Vagina (tissue), 2 donors: ENCODE data around the gene KRTAP22-1. TPM values are rescaled to one million over a fixed set of nuclear protein-coding genes. Genes with fewer than 3 reads are reported as not detected.

ENCODE experiments used
- DNase-seq, 2 donors: peaks; one replicate each; pipeline ENCODE4 v3.0.0-alpha.2; 2017; ENCODE audit errors: extremely low spot score in 2 of 2
- H3K27ac ChIP-seq: fragments of 200-600 bp; sonication (generic); one replicate; pipeline ENCODE4 v1.5.1; 2019
- H3K27me3 ChIP-seq: fragments of 200-600 bp; sonication (generic); one replicate; pipeline ENCODE4 v1.5.1; 2019
- H3K36me3 ChIP-seq, 2 donors: fragments of 200-600 bp; sonication (generic); one replicate each; pipeline ENCODE4 v1.5.1; 2017 to 2019
- H3K4me1 ChIP-seq: fragments of 200-600 bp; sonication (generic); one replicate; pipeline ENCODE4 v1.5.1; 2019
- H3K4me3 ChIP-seq, 2 donors: fragments of 200-600 bp; sonication (generic); 1 replicate in 1 of 2; 2 replicates in 1 of 2; pipeline ENCODE4 v1.5.1; 2016 to 2019
- H3K9me3 ChIP-seq: fragments of 200-600 bp; sonication (generic); one replicate; pipeline ENCODE4 v1.5.1; 2019
- CTCF ChIP-seq, 3 experiments: fragments of 450-650 bp in 2 of 3; fragments of 200-600 bp in 1 of 3; sonication (generic) in 1 of 3; IDR thresholded peaks; one replicate each; pipeline ENCODE4 v1.5.1; 2017 to 2019; ENCODE audit warnings: antibody characterized with exemption in 3 of 3, mild to moderate bottlenecking in 2 of 3, moderate library complexity in 2 of 3
- POLR2A ChIP-seq, 2 donors: fragments of 450-650 bp; IDR thresholded peaks; one replicate each; pipeline ENCODE4 v1.6.1; 2017; ENCODE audit warnings: antibody characterized with exemption in 2 of 2, mild to moderate bottlenecking in 2 of 2, moderate library complexity in 2 of 2
- POLR2AphosphoS5 ChIP-seq, 2 donors: sonication (generic); formaldehyde crosslinking; IDR thresholded peaks; one replicate each; pipeline ENCODE4 v1.9.0; 2017; ENCODE audit warnings: antibody characterized with exemption in 2 of 2, mild to moderate bottlenecking in 2 of 2, low read depth in 1 of 2; ENCODE audit not compliant: insufficient read depth in 1 of 2
- intact Hi-C: fragments of 100-400 bp; cut with DNase I; formaldehyde crosslinking; loops from one replicate; pipeline ENCODE4 v1.15.1; 2023
- total RNA-seq: library from RNA; depleted of rRNA; stranded (reverse); fragments of >200 nt; gene quantifications from one replicate; pipeline ENCODE4 v1.2.3, GENCODE V29; 2016

The KRTAP22-1 gene
- total RNA-seq, 1 donor from 2014 or later, result not detected

- no peak for TF ChIP-seq POLR2AphosphoS5 (IDR thresholded peaks at IDR 0.05; ENCODE audit: insufficient read depth in 1 of 2, low read depth in 1 of 2)
- no peak for TF ChIP-seq POLR2A (IDR thresholded peaks at IDR 0.05)
- TF ChIP-seq CTCF (IDR thresholded peaks at IDR 0.05), result no peak
- no peak overlapping the region for H3K27ac ChIP-seq
Observed at GRCh38 chr21:30629200-30629599, 28.3 kb downstream of the KRTAP22-1 start.

GRCh38 chr21:30634906-30635305 is 34.0 kb downstream of the KRTAP22-1 start, which contains the start of gene KRTAP20-2:
Gene KRTAP20-2, plus strand, starts transcription at chr21:30635206. Its CDS starts 58 bp downstream, at chr21:30635264.
- Histone ChIP-seq H3K27ac (no peak within 1 kb of the TSS), H3K36me3 (no peaks in the 10 kb centered on the region), H3K9me3 (no peaks in the 10 kb centered on the region), H3K4me1 (no peaks in the 10 kb centered on the region), H3K4me3 (no peak within 1 kb of the TSS), H3K27me3 (no peaks in the 10 kb centered on the region)
- TF ChIP-seq CTCF (IDR thresholded peaks at IDR 0.05) (no peak), POLR2AphosphoS5 (IDR thresholded peaks at IDR 0.05; ENCODE audit: insufficient read depth in 1 of 2, low read depth in 1 of 2) (no peak), POLR2A (IDR thresholded peaks at IDR 0.05) (no peak)
- no peak for DNase-seq
- intact Hi-C loops, result no loop called here

More at GRCh38 chr21:30629200-30629599, 28.3 kb downstream of the KRTAP22-1 start:
- no peaks in the 10 kb centered on the region for H3K27me3 ChIP-seq
- no peaks in the 10 kb centered on the region for H3K9me3 ChIP-seq
- no peaks in the 10 kb centered on the region for H3K36me3 ChIP-seq
- H3K4me3 ChIP-seq, result no peak overlapping the region
- no peak for DNase-seq
- intact Hi-C loops, result no loop called here
- H3K4me1 ChIP-seq, result no peaks in the 10 kb centered on the region

GRCh38 chr21:30638686-30639085 is 37.8 kb downstream of the KRTAP22-1 start:
- TF ChIP-seq POLR2AphosphoS5 (IDR thresholded peaks at IDR 0.05; ENCODE audit: insufficient read depth in 1 of 2, low read depth in 1 of 2), result no peak
- TF ChIP-seq POLR2A (IDR thresholded peaks at IDR 0.05), result no peak
- TF ChIP-seq CTCF (IDR thresholded peaks at IDR 0.05), result no peak
- Histone ChIP-seq H3K4me1 (no peaks in the 10 kb centered on the region), H3K36me3 (no peaks in the 10 kb centered on the region), H3K27ac (no peak overlapping the region), H3K27me3 (no peaks in the 10 kb centered on the region), H3K4me3 (no peak overlapping the region), H3K9me3 (no peaks in the 10 kb centered on the region)
- DNase-seq, result no peak
- intact Hi-C loops, result no loop called here

- TF ChIP-seq POLR2AphosphoS5 (IDR thresholded peaks at IDR 0.05; ENCODE audit: insufficient read depth in 1 of 2, low read depth in 1 of 2) (no peak), CTCF (IDR thresholded peaks at IDR 0.05) (no peak), POLR2A (IDR thresholded peaks at IDR 0.05) (no peak)
- H3K9me3 ChIP-seq, result no peaks in the 10 kb centered on the region
- DNase-seq, result no peak
- intact Hi-C loops, result no loop called here
- no peak within 1 kb of the TSS for H3K4me3 ChIP-seq
- no peak within 1 kb of the TSS for H3K27ac ChIP-seq
- H3K4me1 ChIP-seq, result no peaks in the 10 kb centered on the region
- H3K27me3 ChIP-seq, result no peaks in the 10 kb centered on the region
- H3K36me3 ChIP-seq, result no peaks in the 10 kb centered on the region
Observed at GRCh38 chr21:30642564-30642963, 41.7 kb downstream of the KRTAP22-1 start, which contains the start of gene KRTAP20-3. Gene KRTAP20-3, plus strand, starts transcription at chr21:30642864.

- TF ChIP-seq CTCF (IDR thresholded peaks at IDR 0.05), result no peak
- TF ChIP-seq POLR2AphosphoS5 (IDR thresholded peaks at IDR 0.05; ENCODE audit: insufficient read depth in 1 of 2, low read depth in 1 of 2), result no peak
- TF ChIP-seq POLR2A (IDR thresholded peaks at IDR 0.05), result no peak
- Histone ChIP-seq H3K36me3 (no peaks in the 10 kb centered on the region), H3K27me3 (no peaks in the 10 kb centered on the region), H3K9me3 (no peaks in the 10 kb centered on the region), H3K4me3 (no peak overlapping the region), H3K27ac (no peak overlapping the region), H3K4me1 (no peaks in the 10 kb centered on the region)
- intact Hi-C loops, result no loop called here
- no peak for DNase-seq
Observed at GRCh38 chr21:30646904-30647414, 46.1 kb downstream of the KRTAP22-1 start.
